C4-2B (cell line): ENCODE data around the gene ZNF428.

Experiments
- H3K27ac ChIP-seq: fragments of 450-650 bp; 2 replicates; pipeline ENCODE4 v1.5.1; 2017
- ZFX ChIP-seq: fragments of 450-650 bp; IDR thresholded peaks from 2 replicates; pipeline ENCODE4 v1.6.1; 2017
- TF ChIP-seq, protein P1 (sequence below): fragments of 450-650 bp; conservative IDR thresholded peaks from 2 replicates; pipeline ENCODE4 v1.5.1; 2017; ENCODE audit warnings: mild to moderate bottlenecking

The ZNF428 gene

GRCh38 chr19:43634068-43634467, 14.6 kb upstream of the ZNF428 start:
- no peak overlapping the region for H3K27ac ChIP-seq
- TF ChIP-seq, protein P1, sequence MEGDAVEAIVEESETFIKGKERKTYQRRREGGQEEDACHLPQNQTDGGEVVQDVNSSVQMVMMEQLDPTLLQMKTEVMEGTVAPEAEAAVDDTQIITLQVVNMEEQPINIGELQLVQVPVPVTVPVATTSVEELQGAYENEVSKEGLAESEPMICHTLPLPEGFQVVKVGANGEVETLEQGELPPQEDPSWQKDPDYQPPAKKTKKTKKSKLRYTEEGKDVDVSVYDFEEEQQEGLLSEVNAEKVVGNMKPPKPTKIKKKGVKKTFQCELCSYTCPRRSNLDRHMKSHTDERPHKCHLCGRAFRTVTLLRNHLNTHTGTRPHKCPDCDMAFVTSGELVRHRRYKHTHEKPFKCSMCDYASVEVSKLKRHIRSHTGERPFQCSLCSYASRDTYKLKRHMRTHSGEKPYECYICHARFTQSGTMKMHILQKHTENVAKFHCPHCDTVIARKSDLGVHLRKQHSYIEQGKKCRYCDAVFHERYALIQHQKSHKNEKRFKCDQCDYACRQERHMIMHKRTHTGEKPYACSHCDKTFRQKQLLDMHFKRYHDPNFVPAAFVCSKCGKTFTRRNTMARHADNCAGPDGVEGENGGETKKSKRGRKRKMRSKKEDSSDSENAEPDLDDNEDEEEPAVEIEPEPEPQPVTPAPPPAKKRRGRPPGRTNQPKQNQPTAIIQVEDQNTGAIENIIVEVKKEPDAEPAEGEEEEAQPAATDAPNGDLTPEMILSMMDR: no peak
- TF ChIP-seq ZFX: no peak

DNA sequence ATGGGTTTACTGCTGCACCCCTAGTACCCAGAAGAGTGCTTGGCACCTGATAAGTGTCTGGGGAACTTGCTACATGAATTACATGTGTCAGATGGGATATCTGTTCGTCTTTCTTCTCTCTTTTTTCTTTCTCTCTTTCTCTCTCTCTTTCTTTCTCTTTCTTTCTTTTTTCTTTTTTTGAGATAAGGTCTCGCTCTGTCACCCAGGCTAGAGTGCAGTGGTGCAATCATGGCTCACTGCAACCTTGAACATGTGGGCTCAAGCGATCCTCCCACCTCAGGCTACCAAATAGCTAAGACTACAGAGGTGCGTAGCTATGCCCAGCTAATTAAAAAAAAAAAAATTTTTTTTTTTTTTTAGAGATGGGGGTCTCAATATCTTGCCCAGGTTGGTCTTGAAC, 14.1 kb upstream of the ZNF428 start:
- TF ChIP-seq ZFX: no peak
- TF ChIP-seq, protein P1: no peak
- H3K27ac ChIP-seq: no peak overlapping the region

GRCh38 chr19:43631491-43631890, 12.1 kb upstream of the ZNF428 start:
- H3K27ac ChIP-seq: no peak overlapping the region
- TF ChIP-seq ZFX: no peak
- TF ChIP-seq, protein P1: no peak

DNA sequence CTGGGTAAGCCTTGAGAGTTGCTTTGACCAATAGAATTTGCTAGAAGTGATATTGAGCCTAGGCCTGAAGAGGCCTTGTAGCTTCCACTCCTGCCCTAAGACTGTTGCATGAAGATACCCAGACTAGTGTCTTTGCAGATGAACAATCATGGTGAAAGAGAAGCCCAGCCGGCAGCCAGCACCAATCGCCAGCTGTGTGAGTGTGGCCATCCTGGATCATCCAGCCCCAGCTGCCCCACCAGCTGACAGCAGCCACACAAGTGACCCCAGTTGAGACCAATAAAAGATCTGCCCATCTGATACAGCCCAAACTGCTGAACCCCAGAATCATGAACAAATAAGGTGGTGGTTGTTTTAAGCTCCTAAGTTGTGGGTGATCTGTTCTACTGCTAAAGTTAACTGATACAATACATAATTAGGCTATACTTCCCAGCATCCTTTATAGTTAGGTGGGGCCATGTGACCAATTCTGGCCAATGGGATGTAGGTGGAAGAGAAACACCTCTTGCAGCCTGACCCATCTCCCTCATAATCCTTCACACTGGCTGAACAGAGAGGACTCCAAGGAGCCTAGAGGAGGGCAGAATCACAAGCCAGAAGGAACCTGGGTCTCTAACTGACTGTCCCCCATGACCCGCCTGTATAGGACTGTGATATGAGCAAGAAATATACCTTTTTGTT, 9.4 kb upstream of the ZNF428 start:
- TF ChIP-seq, protein P1: no peak
- no peak for TF ChIP-seq ZFX
- no peak overlapping the region for H3K27ac ChIP-seq

GRCh38 chr19:43626838-43627237, 7.4 kb upstream of the ZNF428 start:
- H3K27ac ChIP-seq: no peak overlapping the region
- TF ChIP-seq, protein P1: no peak
- no peak for TF ChIP-seq ZFX

DNA sequence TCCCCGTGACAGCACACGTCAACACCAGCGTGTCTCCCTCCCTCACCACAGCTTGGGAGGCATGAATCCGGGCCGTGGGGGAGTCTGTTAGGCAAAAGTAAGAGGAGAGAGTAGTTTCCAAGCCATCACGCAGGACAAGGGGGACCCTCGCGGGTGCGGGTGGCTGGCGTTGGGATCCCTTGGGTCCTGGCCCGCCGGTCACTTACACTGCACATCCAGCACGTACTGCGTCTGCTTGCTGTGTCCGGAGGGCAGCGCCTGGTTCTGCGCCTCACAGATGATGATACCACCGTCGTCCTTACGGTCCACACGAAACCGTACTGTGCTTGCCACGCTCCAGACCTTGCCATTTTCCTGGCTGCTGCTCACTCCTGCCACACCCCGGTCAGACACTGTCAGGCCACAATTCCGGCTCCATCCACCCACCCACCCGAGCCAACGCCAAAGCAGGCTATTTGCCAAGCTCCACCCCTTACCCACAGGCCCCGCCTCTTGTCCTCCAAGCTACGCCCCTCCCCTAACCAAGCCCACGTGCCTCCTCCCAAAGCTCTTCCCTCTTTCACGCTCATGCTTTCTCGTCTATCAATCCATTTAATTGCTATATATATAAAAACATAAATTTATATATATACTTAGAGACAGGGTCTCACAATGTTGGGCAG, 6.6 kb upstream of the ZNF428 start:
- TF ChIP-seq, protein P1: no peak
- no peak for TF ChIP-seq ZFX
- H3K27ac ChIP-seq: no peak overlapping the region

GRCh38 chr19:43624933-43625332, 5.5 kb upstream of the ZNF428 start:
- no peak overlapping the region for H3K27ac ChIP-seq
- no peak for TF ChIP-seq ZFX
- TF ChIP-seq, protein P1: no peak
